GM12891 (cell line): ENCODE results near the gene VRK1.

Experiments used
- DNase-seq: peaks from one replicate; pipeline ENCODE4 v3.0.0; 2011; ENCODE audit warnings: low spot score; ENCODE audit not compliant: insufficient read length
- FAIRE-seq: peaks from 2 replicates; lab custom pipeline; 2011; peaks lifted over from hg19 to GRCh38; lab: Jason Lieb, UNC
- PAX5 ChIP-seq: IDR thresholded peaks from 2 replicates; pipeline ENCODE4 v1.6.1; 2011; ENCODE audit warnings: low read length, moderate library complexity, mild to moderate bottlenecking; ENCODE audit not compliant: insufficient read depth, severe bottlenecking
- POLR2A ChIP-seq: IDR thresholded peaks from 2 replicates; pipeline ENCODE4 v1.6.1; 2011; ENCODE audit warnings: low read depth, low read length, control low read depth
- POLR2AphosphoS5 ChIP-seq: IDR thresholded peaks from 2 replicates; pipeline ENCODE4 v1.6.1; 2011; ENCODE audit warnings: low read depth, low read length, control low read depth
- POU2F2 ChIP-seq: IDR thresholded peaks from 2 replicates; pipeline ENCODE4 v1.6.1; 2011; ENCODE audit warnings: low read depth, mild to moderate bottlenecking, control low read depth, low read length, moderate library complexity
- SPI1 ChIP-seq: IDR thresholded peaks from 2 replicates; pipeline ENCODE4 v1.6.1; 2011; ENCODE audit warnings: low read depth, low read length, control low read depth
- TAF1 ChIP-seq: IDR thresholded peaks from 2 replicates; pipeline ENCODE4 v1.6.1; 2011; ENCODE audit warnings: low read depth, low read length, control low read depth

Gene VRK1

GRCh38 chr14:96930526-96930925, 133.3 kb downstream of the VRK1 start:
- FAIRE-seq (no peak), DNase-seq (no peak)
- TF ChIP-seq SPI1 (no peak), TAF1 (no peak), PAX5 (no peak), POLR2A (no peak), POLR2AphosphoS5 (no peak), POU2F2 (no peak)
